ENCODE results near the gene PDZD4. TPM values are rescaled to one million over a fixed set of nuclear protein-coding genes. Genes with fewer than 3 reads are reported as not detected.

Gene PDZD4
- total RNA-seq, 1 donor from 2014 or later: 165 TPM

- FAIRE-seq (no peak), DNase-seq (ENCODE audit: low spot score in 2 of 2) (no peak)
These were observed 21.6 kb upstream of the PDZD4 start for GRCh38 chrX:153851981-153852380.

GRCh38 chrX:153848325-153848724, 18.0 kb upstream of the PDZD4 start:
- FAIRE-seq (no peak), DNase-seq (ENCODE audit: low spot score in 2 of 2) (no peak)

GRCh38 chrX:153845842-153846241, 15.5 kb upstream of the PDZD4 start:
- FAIRE-seq (no peak), DNase-seq (ENCODE audit: low spot score in 2 of 2) (no peak)

GRCh38 chrX:153845195-153845594, 14.9 kb upstream of the PDZD4 start:
- FAIRE-seq (no peak), DNase-seq (ENCODE audit: low spot score in 2 of 2) (no peak)

GRCh38 chrX:153844509-153845082, 14.3 kb upstream of the PDZD4 start:
- no peak for FAIRE-seq
- DNase-seq (ENCODE audit: low spot score in 2 of 2): no peak

GRCh38 chrX:153836921-153837320, 6.6 kb upstream of the PDZD4 start:
- no peak for DNase-seq (ENCODE audit: low spot score in 2 of 2)
- no peak for FAIRE-seq

- no peak for FAIRE-seq
- no peak for DNase-seq (ENCODE audit: low spot score in 2 of 2)
These were observed 2.4 kb upstream of the PDZD4 start for GRCh38 chrX:153832728-153833127.

GRCh38 chrX:153831429-153832150, 1.2 kb upstream of the PDZD4 start:
- FAIRE-seq: no peak
- DNase-seq (ENCODE audit: low spot score in 2 of 2): no peak

- FAIRE-seq: no peak
- peak; percentile 49 for DNase-seq (ENCODE audit: low spot score in 2 of 2)
These were observed 490 bp upstream of the PDZD4 start for GRCh38 chrX:153830640-153831428.

- DNase-seq (ENCODE audit: low spot score in 2 of 2) (no peak), FAIRE-seq (no peak)
These were observed 870 bp downstream of the PDZD4 start for GRCh38 chrX:153829549-153829798.

GRCh38 chrX:153828723-153829548, 1.4 kb downstream of the PDZD4 start:
- FAIRE-seq: no peak

GRCh38 chrX:153828308-153828707, 2.0 kb downstream of the PDZD4 start:
- FAIRE-seq (no peak), DNase-seq (ENCODE audit: low spot score in 2 of 2) (peak in 1 of 2 donors; percentile 26)

More at GRCh38 chrX:153828723-153829548, 1.4 kb downstream of the PDZD4 start:
- peak; percentile 7 to 11 for DNase-seq (ENCODE audit: low spot score in 2 of 2)

- FAIRE-seq (no peak), DNase-seq (ENCODE audit: low spot score in 2 of 2) (peak; percentile 2 to 14)
These were observed 2.4 kb downstream of the PDZD4 start for GRCh38 chrX:153827903-153828302.

- FAIRE-seq: no peak
- DNase-seq (ENCODE audit: low spot score in 2 of 2): no peak
These were observed 3.3 kb downstream of the PDZD4 start for GRCh38 chrX:153827016-153827415.

GRCh38 chrX:153825042-153825441, 5.3 kb downstream of the PDZD4 start:
- DNase-seq (ENCODE audit: low spot score in 2 of 2) (no peak), FAIRE-seq (no peak)

- peak in 1 of 2 donors; percentile 2 for DNase-seq (ENCODE audit: low spot score in 2 of 2)
- FAIRE-seq: no peak
These were observed 6.0 kb downstream of the PDZD4 start for GRCh38 chrX:153824348-153824747.

GRCh38 chrX:153821066-153821465, 9.3 kb downstream of the PDZD4 start:
- peak in 1 of 2 donors; percentile 4 for DNase-seq (ENCODE audit: low spot score in 2 of 2)
- no peak for FAIRE-seq

GRCh38 chrX:153820601-153821000, 9.7 kb downstream of the PDZD4 start:
- DNase-seq (ENCODE audit: low spot score in 2 of 2) (peak; percentile 7 to 10), FAIRE-seq (no peak)

- peak; percentile 16 to 35 for DNase-seq (ENCODE audit: low spot score in 2 of 2)
- no peak for FAIRE-seq
These were observed 10.8 kb downstream of the PDZD4 start for GRCh38 chrX:153819384-153820040.

Measured in frontal cortex (tissue), 4 donors.